H1 (cell line): ENCODE data around the gene HMGCL.

Experiments used
- ASH2L ChIP-seq: fragments of 200-600, 300-600 bp; sonication (generic); IDR thresholded peaks from one replicate; pipeline ENCODE4 v1.7.1; 2017; ENCODE audit warnings: low read length
- EGR1 ChIP-seq: IDR thresholded peaks from 2 replicates; pipeline ENCODE4 v1.6.1; 2011; ENCODE audit warnings: low read depth, low read length, borderline replicate concordance
- GTF2F1 ChIP-seq: IDR thresholded peaks from 2 replicates; pipeline ENCODE4 v1.6.1; 2012; ENCODE audit warnings: low read depth, low read length, improper control_type of control experiment, borderline replicate concordance
- RFX5 ChIP-seq: IDR thresholded peaks from 2 replicates; pipeline ENCODE4 v1.6.1; 2011; ENCODE audit warnings: low read depth, low read length, improper control_type of control experiment, borderline replicate concordance
- SIN3A ChIP-seq, 2 experiments: IDR thresholded peaks in 1 of 2; conservative IDR thresholded peaks in 1 of 2; 2 replicates each; pipeline ENCODE4 v1.6.1; 2011 to 2012; ENCODE audit warnings: low read length in 2 of 2, improper control_type of control experiment in 1 of 2, low read depth in 1 of 2, mild to moderate bottlenecking in 1 of 2
- ZNF274 ChIP-seq: IDR thresholded peaks from 2 replicates; pipeline ENCODE4 v1.7.0; 2012; ENCODE audit warnings: low read length, borderline replicate concordance; ENCODE audit errors: extremely low read depth

DNA sequence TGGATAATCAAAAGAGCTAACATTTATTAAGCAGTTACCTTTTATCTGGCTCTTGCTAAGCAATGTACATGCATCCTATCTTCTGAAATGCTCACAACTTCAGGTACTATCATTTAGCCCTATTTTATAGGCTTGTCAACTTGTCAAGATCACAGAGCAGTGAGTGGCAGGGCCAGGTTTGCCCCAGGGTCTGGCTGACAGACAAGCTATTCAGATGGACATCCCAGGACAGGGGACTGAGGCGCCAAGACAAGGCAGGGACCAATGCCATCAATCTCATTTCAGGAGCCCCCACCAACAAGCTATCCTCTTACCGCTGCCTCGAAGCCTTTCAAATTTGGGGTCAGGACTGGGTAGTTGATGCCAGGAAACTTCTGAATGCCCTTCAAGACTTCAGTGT lies 8.9 kb downstream of the HMGCL start:
- TF ChIP-seq EGR1 (no peak), ZNF274 (no peak), GTF2F1 (no peak), ASH2L (no peak), SIN3A (conservative IDR thresholded peaks at IDR 0.05 in 1 of 2, IDR thresholded peaks at IDR 0.05 in 1 of 2; ENCODE audit: low read depth in 1 of 2, low read length in 2 of 2) (no peak), RFX5 (no peak)
